SW 1271 (cell line): ENCODE measurements around the gene B4GALNT1.
"Not testable (repeated sequence)": the region's sequence is repeated elsewhere in the genome, so short reads cannot be mapped to it uniquely, and the experiment has no call there.

Experiments
- DNase-seq, 2 experiments: peaks; one replicate each; lab custom pipeline; 2025; lab: John Stamatoyannopoulos, UW

The B4GALNT1 gene

DNA sequence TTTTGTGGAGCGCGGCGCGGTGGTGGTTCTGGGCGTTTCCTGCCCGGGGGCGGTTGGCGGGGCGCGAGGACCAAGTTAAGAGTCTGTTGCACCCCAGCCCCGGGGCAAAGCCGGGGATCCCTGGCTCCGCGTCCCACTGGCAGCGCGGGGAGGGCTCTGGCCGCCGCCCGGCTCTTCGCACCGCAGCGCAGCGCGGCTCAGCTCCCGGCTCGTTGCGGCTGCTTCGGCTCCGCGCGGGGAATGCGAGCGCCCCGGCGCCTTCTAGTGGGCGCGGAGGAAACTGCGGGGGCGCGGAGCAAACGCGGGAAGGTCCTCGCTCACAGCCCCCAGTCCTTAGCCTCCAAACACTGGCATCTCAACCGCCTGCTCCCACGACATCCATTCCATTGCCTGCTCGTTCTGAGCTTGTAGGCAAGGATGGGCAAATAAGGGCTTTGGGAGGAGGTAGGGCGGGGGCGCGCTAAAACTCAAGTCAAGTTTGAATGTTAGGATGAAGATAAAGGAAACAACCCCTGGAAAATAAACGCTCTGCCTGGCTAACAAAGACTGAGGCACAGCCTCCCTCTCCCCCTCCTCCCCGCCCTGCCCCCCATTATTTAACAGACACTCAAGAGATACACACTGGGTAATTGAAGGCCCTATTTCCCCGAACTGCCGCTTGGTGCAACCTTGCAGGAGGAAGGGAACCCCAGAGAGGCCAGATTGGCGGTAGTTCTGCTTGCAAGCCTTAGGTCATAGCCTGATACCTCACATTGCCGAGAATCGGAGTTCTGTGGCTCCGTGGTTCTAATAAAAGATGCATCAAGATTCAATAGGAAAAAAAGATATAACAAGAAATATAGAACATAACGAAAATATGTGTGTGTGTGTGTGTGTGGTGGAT is at the start of gene B4GALNT1:
Gene B4GALNT1 (minus strand): TSS at position 244 of the 883 bp plus-strand sequence. CDS start 1,069 bp downstream, outside the sequence.
- DNase-seq = peak in 1 of 2 experiments; percentile 63

DNA sequence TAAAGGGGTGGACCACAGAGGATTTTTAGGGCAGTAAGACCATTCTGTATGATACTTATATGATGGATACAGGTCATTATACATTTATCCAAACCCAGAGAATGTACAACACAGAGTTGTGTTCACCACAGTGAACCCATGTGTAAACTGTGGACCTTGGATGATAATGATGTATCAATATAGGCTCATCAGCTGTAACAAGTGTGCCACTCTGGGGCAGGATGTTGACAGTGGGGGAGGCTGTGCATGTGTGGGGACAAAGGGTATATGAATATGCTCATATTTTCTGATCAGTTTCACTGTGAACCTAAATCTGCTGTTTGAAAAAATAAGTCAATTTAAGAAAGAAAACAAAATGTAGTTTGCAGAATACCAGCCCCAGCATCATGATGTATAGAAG is 46.7 kb upstream of the B4GALNT1 start:
- no peak for DNase-seq

DNA sequence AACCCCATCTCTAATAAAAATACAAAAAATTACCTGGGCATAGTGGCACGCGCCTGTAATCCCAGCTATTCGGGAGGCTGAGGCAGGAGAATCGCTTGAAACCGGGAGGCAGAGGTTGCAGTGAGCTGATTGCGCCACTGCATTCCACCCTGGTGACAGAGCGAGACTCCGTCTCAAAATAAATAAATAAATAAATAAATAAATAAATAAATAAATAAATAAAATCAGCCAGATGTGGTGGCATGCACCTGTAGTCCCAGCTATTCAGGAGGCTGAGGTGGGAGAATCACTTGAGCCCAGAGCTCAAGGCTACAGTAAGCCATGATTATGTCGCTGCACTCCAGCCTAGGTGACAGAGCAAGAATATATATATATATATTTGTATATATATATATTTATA is 44.9 kb upstream of the B4GALNT1 start:
- not testable (repeated sequence) for DNase-seq

DNA sequence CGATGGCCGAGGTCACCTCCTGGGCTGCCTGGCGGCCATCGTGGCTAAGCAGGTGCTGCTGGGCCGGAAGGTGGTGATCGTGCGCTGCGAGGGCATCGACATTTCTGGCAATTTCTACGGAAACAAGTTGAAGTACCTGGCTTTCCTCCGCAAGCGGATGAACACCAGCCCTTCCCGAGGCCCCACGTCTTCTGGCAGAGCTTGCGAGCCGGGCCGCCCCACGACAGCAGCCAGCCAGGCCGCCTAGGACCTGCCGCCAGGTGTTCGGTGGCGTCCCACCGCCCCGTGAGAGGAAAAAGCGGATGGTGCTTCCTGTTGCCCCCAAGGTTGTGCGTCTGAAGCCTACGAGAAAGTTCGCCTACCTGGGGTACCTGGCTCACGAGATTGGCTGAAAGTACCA is 41.7 kb upstream of the B4GALNT1 start:
- no peak for DNase-seq

DNA sequence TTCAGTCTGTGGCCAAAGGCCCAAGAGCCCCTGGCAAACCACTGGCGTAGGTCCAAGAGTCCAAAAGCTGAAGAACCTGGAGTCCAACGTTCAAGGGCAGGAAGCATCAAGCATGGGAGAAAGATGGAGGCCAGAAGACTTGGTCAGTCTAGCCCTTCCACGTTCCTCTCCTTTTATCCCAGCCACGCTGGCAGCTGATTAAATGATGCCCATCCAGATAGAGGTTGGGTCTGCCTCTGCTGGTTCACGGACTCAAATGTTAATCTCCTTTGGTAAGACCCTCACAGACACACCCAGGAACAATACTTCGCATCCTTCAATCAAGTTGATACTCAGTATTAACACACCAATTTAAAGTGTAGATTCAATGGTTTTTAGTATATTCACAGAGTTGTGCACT is 39.8 kb upstream of the B4GALNT1 start:
- no peak for DNase-seq

DNA sequence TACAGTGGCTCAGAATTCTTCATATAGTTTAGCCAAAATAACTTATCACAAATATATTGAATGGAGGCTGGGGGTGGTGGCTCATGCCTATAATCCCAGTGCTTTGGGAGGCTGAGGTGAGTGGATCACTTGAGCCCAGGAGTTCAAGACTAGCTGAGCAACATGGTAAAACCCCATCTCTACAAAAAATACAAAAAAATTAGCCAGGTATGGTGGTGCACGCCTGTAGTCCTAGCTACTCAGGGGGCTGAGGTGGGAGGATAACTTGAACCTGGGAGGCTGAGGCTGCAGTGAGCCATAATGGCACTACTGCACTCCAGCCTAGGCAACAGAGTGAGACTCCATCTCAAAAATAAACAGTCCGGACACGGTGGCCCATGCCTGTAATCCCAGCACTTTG is 38.8 kb upstream of the B4GALNT1 start:
- not testable (repeated sequence) for DNase-seq

DNA sequence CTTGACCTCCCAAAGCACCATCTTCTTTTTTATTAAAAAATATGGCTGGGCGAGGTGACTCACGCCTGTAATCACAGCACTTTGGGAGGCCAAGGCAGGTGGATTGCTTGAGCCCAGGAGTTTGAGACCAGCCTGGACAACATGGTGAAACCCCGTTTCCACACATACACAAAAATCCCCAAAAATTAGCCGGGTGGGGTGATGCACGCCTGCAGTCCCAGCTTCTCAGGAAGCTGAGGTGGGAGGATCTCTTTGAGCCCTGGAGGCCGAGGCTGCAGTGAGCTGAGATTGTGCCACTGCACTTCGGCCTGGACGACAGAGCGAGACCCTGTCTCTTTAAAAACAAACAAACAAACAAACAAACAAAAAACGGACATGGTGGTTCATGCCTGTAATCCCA is 36.7 kb upstream of the B4GALNT1 start:
- DNase-seq = not testable (repeated sequence)

DNA sequence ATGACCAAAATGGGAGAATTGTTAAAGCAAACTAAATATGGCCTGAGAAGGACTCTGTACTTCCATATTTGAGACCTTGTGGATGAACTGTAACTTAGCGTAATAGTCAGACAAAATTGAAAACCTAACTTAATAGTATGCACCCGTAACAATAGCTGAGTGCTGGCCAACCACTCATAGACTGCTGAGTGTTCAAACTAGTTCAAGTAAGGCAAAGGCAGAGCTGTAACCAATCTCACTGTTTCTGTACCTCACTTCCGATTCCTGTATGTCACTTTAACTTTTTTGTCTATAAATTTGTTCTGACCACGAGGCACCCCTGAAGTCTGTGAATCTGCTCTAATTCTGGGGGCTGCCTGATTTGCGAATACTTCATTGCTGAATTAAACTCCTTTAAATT is 33.9 kb upstream of the B4GALNT1 start:
- no peak for DNase-seq

DNA sequence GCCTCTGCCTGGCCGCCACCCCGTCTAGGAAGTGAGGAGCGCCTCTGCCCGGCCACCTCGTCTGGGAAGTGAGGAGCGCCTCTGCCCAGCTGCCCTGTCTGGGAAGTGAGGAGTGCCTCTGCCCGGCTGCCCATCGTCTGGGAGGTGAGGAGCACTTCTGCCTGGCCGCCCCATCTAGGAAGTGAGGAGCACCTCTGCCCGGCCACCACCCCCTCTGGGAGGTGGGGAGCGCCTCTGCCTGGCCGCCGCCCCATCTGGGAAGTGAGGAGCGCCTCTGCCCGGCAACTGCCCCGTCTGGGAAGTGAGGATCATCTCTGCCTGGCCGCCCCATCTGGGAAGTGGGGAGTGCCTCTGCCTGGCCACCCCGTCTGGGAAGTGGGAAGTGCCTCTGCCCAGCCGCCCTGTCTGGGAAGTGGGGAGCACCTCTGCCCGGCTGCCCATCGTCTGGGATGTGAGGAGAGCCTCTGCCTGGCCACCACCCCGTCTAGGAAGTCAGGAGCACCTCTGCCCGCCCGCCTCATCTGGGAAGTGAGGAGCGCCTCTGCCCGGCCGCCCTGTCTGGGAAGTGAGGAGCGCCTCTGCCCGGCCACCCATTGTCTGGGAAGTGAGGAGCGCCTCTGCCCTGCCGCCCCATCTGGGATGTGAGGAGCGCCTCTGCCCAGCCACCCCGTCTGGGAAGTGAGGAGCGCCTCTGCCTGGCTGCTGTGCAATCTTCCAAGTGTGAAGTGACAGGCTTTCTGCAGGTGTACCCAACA is 32.2 kb upstream of the B4GALNT1 start:
- DNase-seq = not testable (repeated sequence)

DNA sequence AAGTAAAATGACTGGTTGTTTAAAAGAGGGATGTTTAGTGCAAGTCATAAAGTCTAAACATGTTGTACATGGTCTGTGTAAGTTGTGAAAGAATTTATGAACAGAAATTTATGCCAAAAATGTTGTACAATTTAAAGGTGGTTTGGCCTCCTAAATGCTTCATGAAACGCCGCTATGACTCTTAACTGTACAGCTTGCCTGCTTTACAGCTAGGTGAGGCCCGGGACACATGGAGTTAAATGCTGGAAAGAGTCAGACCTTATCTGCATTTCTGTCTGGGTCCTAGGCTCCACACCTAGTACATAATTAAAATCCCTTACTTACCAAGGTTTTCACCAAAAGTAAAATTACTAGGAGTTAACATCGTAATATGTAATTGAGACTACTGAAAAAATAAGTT is 28.4 kb upstream of the B4GALNT1 start:
- no peak for DNase-seq

DNA sequence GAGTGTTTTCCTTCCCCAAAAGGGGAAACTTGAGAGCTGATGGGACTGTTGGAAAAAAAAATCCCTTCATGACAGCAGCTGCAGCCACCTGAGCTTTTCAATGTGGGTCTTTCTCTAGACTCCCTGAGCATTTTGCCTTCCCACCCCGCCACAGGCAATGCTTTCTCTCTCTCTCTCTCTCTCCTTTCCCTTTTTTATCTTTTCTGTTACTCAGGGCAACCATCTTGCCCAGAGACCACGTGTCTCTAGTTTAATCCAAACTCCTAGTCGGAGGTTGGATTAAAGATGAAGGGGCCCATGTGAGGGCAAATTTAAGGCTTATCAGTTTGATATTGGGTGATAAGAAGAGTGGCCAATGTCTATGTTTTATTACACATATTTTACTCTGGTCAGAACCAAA is 25.9 kb upstream of the B4GALNT1 start:
- no peak for DNase-seq

DNA sequence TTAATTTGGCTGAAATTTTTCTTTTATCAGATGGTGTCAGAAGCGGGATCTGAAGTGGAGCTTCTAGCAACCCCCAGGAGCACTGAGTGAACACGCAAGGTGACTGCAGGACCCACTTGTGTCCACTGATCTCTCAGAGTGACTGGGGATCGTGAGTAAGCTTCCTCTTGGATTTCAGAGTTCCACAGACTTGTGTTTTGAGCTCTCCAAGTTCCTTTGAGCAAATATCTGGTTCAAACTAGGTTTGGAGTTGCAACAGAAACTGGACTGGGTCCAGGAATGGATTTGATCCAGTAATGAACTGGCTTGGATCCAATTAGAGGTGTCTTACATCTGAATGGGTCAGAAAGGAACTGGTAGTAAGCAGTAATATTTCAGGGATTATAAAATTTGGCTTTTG is 24.7 kb upstream of the B4GALNT1 start:
- DNase-seq = no peak

DNA sequence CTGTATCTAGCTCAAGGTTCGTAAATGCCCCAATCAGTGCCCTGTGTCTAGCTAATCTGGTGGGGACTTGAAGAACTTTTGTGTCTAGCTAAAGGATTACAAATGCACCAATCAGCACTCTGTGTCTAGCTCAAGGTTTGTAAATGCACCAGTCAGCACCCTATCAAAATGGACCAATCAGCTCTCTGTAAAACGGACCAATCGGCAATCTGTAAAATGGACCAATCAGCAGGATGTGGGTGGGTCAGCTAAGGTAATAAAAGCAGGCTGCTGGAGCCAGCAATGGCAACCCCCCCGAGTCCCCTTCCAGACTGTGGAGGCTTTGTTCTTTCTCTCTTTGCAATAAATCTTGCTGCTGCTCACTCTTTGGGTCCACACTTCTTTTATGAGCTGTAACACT is 23.4 kb upstream of the B4GALNT1 start:
- not testable (repeated sequence) for DNase-seq

DNA sequence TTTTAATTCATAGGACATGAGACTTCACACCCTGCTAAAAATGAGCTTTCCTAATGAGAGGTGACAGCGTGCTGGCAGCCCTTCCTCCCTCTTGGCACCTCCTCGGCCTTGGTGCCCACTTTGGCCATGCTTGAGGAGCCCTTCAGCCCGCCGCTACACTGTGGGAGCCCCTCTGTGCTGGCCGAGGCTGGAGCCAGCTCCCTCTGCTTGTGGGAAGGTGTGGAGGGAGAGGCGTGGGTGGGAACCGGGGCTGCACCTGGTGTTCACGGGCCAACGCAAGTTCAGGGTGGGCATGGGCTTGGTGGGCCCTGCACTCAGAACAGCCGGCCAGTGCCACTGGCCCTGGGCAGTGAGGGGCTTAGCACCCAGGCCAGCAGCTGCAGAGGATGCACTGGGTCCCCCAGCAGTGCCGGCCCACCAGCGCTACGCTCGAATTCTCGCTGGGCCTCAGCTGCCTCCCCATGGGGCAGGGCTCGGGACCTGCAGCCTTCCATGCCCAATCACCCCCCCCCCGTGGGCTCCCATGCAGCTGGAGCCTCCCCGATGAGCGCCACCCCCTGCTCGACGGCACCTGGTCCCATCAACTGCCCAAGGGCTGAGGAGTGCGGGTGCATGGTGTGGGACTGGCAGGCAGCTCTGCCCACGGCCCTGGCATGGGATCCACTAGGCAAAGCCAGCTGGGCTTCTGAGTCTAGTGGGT is 22.7 kb upstream of the B4GALNT1 start:
- DNase-seq = no peak

DNA sequence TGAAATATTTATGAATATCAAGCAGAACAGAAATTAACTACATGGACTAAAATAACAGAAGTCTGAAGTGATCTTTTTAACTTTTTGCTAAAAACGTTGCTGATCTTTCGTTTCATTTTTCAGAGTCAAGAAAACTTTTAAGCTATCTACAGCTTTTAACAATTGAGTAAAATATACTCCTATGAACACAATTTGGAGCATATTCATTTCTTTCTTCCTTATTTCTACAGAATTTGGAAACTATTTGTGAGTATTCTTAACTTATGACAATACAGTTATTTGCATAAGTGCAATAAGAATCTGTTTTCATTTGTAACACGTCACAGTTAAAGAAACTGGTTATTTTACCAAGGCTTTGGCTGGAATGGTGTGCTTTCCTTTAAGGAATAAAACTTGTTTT is 21.0 kb upstream of the B4GALNT1 start:
- no peak for DNase-seq

DNA sequence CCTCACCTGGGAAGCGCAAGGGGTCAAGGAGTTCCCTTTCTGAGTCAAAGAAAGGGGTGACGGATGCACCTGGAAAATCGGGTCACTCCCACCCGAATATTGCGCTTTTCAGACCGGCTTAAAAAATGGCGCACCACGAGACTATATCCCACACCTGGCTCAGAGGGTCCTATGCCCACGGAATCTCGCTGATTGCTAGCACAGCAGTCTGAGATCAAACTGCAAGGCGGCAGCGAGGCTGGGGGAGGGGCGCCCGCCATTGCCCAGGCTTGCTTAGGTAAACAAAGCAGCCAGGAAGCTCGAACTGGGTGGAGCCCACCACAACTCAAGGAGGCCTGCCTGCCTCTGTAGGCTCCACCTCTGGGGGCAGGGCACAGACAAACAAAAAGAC is 13.7 kb upstream of the B4GALNT1 start:
- DNase-seq = not testable (repeated sequence)

DNA sequence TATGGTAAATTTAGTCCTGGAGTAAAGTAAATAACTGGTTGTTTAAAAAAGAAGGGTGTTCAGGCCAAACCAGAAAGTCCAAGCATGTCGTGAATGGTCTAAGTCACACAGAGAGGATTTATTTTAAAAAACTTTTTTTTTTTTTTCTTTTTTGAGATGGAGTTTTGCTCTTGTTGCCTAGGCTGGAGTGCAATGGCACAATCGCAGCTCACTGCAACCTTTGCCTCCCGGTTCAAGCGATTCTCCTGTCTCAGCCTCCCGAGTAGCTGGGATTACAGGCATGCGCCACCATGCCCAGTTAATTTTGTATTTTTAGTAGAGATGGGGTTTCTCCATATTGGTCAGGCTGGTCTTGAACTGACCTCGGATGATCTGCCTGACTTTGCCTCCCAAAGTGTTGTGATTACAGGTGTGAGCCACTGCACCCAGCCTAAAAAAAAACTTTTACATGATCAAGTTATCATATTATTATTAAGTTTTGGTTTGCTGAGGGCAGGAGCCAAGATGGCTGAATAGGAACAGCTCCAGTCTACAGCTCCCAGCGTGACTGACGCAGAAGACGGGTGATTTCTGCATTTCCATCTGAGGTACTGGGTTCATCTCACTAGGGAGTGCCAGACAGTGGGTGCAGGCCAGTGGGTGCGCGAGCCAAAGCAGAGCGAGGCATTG is 13.1 kb upstream of the B4GALNT1 start:
- peak in 1 of 2 experiments; percentile 44 for DNase-seq

DNA sequence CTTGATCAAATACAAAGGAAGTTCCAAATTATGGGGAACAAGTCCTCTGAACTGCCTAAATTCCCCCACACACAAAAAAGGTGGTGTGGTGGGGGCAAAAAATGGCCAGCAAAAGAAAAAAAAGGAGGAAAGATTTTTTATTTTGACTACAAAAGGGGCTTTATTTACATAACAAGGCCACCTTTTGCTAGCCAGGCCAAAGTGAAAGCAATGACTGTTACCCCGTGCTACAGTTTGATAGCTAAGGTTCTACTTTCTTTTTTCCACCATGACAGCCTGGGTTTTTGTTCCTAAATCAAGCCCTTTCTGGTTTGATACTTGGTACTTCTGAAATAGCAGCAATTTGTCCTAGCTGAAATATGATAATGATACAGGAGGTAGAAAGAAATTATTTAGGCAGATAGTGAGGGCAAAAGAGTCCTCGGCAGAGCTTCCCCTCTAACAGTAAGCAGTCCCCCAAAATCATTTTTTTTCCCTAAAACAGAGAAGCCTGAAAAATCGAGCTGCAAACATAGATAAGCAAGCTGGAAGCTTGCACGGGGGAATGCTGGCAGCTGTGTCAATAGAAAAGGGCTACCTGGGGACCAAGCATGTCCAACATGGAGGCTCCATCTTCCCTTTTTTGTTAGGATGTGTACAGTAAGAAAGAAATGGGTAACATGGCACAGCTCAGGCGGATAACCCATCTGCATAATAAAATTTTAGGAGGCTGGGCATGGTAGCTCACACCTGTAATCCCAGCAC is 8.9 kb upstream of the B4GALNT1 start:
- DNase-seq = no peak

DNA sequence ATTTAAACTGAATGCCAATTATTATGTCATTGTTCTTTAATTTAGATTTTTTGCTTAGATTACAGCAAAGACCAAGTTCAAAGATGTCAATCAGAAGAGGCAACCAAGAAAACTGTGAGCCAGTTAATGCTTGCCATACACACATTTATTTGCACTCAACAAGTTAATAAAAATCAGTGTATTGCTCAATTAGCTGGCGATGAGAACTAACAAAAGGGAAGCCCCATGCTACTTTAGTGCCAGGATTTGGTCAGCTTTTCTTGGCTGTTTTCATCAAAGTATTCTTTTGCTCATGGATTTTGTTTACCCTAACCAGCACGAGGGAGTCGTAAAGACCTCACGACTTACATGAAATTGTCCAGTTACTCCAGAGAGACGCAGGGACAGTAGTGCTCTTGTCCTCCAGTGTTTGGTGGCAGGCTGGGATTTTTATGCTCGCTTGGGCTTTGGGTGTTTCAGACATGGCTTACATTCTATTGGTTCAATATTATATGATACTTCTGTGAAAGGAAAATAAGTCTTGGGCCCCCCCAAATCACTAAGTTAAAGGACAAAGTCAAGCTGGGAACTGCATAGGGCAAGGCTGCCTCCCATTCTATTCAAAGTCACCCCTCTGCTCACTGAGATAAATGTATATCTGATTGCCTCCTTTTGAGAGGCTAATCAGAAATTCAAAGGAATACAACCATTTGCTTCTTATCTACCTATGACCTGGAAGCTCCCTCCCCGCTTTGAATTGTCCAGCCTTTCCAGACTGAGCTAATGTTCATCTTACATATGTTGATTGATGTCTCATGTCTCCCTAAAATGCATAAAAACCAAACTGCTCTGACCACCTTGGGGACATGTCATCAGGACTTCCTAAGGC is 7.4 kb upstream of the B4GALNT1 start:
- DNase-seq = no peak

DNA sequence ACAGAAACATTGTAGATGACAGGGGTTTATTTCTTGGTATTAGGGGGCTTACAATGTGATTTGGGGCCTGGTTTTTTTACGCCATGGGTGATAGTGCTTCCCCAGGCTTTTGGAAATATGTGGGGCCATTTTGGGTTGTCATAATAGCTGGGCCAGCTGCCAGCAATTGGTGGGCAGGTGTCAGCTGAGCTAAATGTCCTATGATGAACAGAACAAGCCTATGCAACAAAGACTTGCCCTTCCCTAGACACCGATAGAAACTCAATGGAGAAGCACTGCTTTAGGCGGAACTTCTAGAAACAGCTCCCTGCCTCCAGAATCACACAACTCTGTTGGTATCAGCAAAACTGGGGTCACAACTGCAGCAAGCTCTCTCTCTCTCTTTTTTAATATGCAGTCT is 5.1 kb upstream of the B4GALNT1 start:
- DNase-seq = no peak
